ENCODE results near the gene MORC1. TPM values are rescaled to one million over a fixed set of nuclear protein-coding genes. Genes with fewer than 3 reads are reported as not detected.

The MORC1 gene
- total and polyA plus RNA-seq, 12 donors: not detected

DNA sequence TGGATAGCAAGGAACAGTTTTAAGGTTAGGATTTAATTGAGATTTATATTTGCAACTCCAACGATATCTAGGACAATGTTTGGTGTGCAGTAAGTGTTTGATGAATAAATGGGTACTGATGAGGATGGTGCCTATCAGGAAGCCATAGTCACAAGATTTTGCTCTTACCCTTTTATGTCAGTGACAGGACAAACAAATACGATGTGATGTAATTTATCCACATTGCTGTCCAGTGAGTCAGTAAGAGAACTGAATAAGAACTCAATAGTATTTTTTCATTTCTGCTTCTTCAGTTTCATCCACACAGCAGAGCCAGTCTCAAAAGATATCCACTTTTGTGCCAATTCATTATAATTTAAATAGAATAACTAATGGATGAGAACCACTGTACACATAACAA, 37.0 kb upstream of the MORC1 start:
- WGBS, 2 donors: 68 to 77% methylated on average over 2 of the region's 2 CpGs
- Histone ChIP-seq H3K36me3 (no peaks in the 10 kb centered on the region), H3K4me3 (no peak overlapping the region), H3K4me1 (no peaks in the 10 kb centered on the region), H3K27me3 (no peaks in the 10 kb centered on the region), H3K9me3 (peaks cover 0 to 17% (median 3%) of the 10 kb centered on the region in 11 donors), H3K27ac (no peak overlapping the region)
- TF ChIP-seq, protein P1, sequence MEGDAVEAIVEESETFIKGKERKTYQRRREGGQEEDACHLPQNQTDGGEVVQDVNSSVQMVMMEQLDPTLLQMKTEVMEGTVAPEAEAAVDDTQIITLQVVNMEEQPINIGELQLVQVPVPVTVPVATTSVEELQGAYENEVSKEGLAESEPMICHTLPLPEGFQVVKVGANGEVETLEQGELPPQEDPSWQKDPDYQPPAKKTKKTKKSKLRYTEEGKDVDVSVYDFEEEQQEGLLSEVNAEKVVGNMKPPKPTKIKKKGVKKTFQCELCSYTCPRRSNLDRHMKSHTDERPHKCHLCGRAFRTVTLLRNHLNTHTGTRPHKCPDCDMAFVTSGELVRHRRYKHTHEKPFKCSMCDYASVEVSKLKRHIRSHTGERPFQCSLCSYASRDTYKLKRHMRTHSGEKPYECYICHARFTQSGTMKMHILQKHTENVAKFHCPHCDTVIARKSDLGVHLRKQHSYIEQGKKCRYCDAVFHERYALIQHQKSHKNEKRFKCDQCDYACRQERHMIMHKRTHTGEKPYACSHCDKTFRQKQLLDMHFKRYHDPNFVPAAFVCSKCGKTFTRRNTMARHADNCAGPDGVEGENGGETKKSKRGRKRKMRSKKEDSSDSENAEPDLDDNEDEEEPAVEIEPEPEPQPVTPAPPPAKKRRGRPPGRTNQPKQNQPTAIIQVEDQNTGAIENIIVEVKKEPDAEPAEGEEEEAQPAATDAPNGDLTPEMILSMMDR (IDR thresholded peaks at IDR 0.05): no peak
- intact Hi-C loops (cut with DNase I): no loop called here
- ATAC-seq: no peak
- no peak for DNase-seq

DNA sequence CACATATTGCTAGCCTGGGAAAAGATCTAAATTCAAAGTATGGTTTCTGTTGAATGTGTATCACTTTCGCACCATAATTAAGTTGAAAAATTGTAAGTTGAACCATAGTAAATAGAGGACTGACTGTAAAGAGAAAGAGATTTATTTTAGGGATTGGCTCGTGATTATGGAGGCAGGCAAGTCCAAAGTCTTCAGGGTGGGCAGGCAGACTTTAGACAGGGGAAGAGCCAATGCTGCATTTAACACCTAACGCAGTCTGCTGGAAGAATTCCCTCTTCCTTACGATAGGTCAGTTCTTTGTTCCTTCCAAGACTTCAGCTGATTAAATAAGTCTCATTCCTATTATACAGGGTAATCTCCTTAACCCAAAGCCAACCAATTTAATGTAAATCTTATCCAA, 34.4 kb upstream of the MORC1 start:
- intact Hi-C loops (cut with DNase I): no loop called here
- Histone ChIP-seq H3K4me1 (no peaks in the 10 kb centered on the region), H3K4me3 (no peak overlapping the region), H3K27ac (no peak overlapping the region), H3K27me3 (no peaks in the 10 kb centered on the region), H3K9me3 (no peaks in the 10 kb centered on the region), H3K36me3 (no peaks in the 10 kb centered on the region)
- TF ChIP-seq, protein P1 (IDR thresholded peaks at IDR 0.05): no peak
- 80 to 84% methylated on average over 4 of the region's 4 CpGs for WGBS, 2 donors
- DNase-seq (no peak), ATAC-seq (no peak)

DNA sequence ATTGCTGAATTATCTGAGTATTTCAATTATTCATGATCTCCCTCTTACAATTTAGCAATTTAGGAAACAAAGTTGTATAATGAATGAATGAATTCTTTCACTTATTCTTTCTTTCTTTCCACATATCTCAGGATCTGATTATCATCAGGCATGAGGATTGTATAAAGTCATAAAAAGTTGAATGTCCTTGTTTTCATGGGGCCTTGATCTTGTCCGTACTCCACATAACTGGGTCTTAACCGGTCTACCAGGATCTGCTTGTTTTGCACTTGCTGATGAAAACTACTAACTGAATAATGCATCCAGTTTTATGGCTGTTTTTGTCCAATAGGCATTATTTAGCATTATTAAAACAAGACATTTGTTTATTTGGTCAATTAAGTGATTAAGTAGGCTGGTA, 31.1 kb upstream of the MORC1 start:
- 90 to 93% methylated on average over 2 of the region's 2 CpGs for WGBS, 2 donors

DNA sequence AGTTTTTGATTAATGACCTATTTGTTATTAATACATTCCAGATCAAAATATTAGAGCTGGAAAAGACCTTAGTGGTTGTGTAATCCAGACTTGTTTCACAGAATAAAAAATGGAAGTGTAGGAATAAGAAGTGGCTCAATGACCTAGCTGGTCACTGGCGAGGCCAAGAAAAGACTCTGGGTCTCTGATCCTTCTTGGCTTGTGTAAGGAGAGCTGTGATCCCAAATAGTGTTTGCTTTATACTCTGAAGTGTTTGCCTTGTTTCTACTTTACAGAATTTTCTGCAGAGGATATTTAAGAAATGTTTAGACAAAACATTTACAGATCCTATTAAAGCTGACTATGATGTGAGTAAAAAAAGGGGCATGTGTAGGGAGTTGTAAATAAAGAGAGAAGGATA, 25.7 kb upstream of the MORC1 start:
- no peak overlapping the region for H3K4me3 ChIP-seq
- no peak for DNase-seq
- 81 to 97% methylated on average over 1 of the region's 1 CpG for WGBS, 2 donors

More for the DNA sequence above, 31.1 kb upstream of the MORC1 start:
- peaks cover 0 to 9% (median 0%) of the 10 kb centered on the region in 11 donors for H3K9me3 ChIP-seq
- H3K27me3 ChIP-seq: no peaks in the 10 kb centered on the region
- no peaks in the 10 kb centered on the region for H3K4me1 ChIP-seq
- H3K36me3 ChIP-seq: no peaks in the 10 kb centered on the region
- intact Hi-C loops (cut with DNase I): no loop called here
- ATAC-seq: no peak
- no peak overlapping the region for H3K4me3 ChIP-seq
- TF ChIP-seq, protein P1 (IDR thresholded peaks at IDR 0.05): no peak
- no peak overlapping the region for H3K27ac ChIP-seq
- DNase-seq: no peak

More for the DNA sequence above, 25.7 kb upstream of the MORC1 start:
- no peak overlapping the region for H3K27ac ChIP-seq
- TF ChIP-seq, protein P1 (IDR thresholded peaks at IDR 0.05): no peak
- H3K27me3 ChIP-seq: no peaks in the 10 kb centered on the region
- H3K4me1 ChIP-seq: no peaks in the 10 kb centered on the region
- H3K9me3 ChIP-seq: peaks cover 0 to 9% (median 0%) of the 10 kb centered on the region in 11 donors
- no peak for ATAC-seq
- intact Hi-C loops (cut with DNase I): no loop called here
- H3K36me3 ChIP-seq: no peaks in the 10 kb centered on the region
